ENCODE data around the gene SHISA7. TPM values are rescaled to one million over a fixed set of nuclear protein-coding genes. Genes with fewer than 3 reads are reported as not detected.
A peak's percentile ranks its signal among the peaks of the same experiment; 100 is the strongest.

Gene SHISA7
- polyA plus RNA-seq, 3 donors = 0.01 TPM; not detected in 2

DNA sequence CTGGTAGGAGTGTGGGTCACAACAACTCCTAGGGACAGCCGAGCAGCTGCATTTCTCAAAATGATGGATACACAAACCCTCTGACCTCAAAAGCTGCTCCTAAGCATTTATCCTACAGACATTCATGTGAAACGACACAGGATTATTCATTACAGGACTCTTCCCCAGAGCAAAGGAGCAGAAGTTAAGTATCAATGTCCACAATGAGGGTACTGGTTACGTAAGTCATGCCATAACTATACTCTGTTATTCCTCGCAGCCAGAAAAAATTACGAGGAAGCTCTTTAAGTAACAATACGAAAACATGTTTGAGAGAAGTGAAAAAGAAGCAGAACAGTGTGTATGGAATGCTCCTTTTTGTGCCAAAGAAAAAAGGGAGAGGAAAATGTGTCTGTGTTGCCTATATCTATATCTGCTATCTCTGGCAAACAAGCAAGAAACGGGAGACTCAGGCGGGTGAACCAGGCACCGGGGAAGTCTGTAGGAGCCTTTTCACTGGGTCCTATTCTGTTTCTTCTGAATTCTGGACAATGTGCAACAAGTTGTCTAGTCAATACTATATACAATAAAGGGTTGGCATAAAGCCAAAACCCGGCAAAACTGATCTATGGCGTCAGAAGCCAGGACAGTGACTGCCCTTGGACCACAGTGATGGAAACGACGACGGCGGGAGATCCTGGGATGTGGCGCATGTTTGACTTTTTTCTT, 17.0 kb upstream of the SHISA7 start:
- peaks cover 0 to 3% (median 3%) of the 10 kb centered on the region in 3 donors for H3K27me3 Mint-ChIP-seq (ENCODE audit: low read depth in 3 of 3)
- H3K4me2 ChIP-seq (replicated peaks; ENCODE audit: extremely low read depth, low read length, poor library complexity, severe bottlenecking) = no peak overlapping the region
- H3K4me3 ChIP-seq (replicated peaks in 1 of 3; ENCODE audit: low read depth in 2 of 3, low read length in 3 of 3) = no peak overlapping the region
- peak overlapping the region in 1 of 2 donors; percentile 87 for H3K4me3 Mint-ChIP-seq
- H3K79me2 ChIP-seq (ENCODE audit: insufficient read depth, low read length) = no peaks in the 10 kb centered on the region
- peaks cover 18% of the 10 kb centered on the region for H3K4me1 Mint-ChIP-seq
- H3K9me3 ChIP-seq (replicated peaks in 1 of 2; ENCODE audit: control insufficient read depth in 1 of 2, insufficient read depth in 1 of 2, low read length in 2 of 2) = no peaks in the 10 kb centered on the region
- no peaks in the 10 kb centered on the region for H3K27me3 ChIP-seq (ENCODE audit: control insufficient read depth in 2 of 2, insufficient read depth in 2 of 2, low read length in 2 of 2)
- H3K9me3 Mint-ChIP-seq = peaks cover 0 to 3% (median 0%) of the 10 kb centered on the region in 7 donors
- WGBS (ENCODE audit: insufficient coverage) = 72% methylated on average over 2 of the region's 16 CpGs
- H3K27ac Mint-ChIP-seq = peak overlapping the region in 4 of 7 donors; percentile 23 to 80 (median 52)
- peaks cover 0 to 5% of the 10 kb centered on the region in 2 donors for H3K36me3 ChIP-seq (replicated peaks in 1 of 2; ENCODE audit: control insufficient read depth in 1 of 2, insufficient read depth in 2 of 2, low read length in 2 of 2)
- peaks cover 1 to 17% of the 10 kb centered on the region in 2 donors for H3K36me3 Mint-ChIP-seq
- intact Hi-C loops (cut with micrococcal nuclease) = loop anchor here (2.0 to 10.0 kb wide), 3 partner anchors 51 to 315 kb away; partner anchors contain the start of gene TNNT1 (in 1 of the 2)
- no peak for DNase-seq
- H2AFZ ChIP-seq (ENCODE audit: insufficient read depth, low read depth, low read length, poor library complexity, severe bottlenecking) = no peak overlapping the region
- H3K27ac ChIP-seq (ENCODE audit: low read depth in 1 of 2, low read length in 2 of 2) = no peak overlapping the region
- H3K4me1 ChIP-seq (ENCODE audit: control insufficient read depth in 1 of 2, insufficient read depth in 2 of 2, low read length in 2 of 2) = peaks cover 15 to 24% of the 10 kb centered on the region in 2 donors
- H3K9ac ChIP-seq (ENCODE audit: insufficient read depth, low read length, poor library complexity, severe bottlenecking) = no peak overlapping the region
- TF ChIP-seq, protein P1, sequence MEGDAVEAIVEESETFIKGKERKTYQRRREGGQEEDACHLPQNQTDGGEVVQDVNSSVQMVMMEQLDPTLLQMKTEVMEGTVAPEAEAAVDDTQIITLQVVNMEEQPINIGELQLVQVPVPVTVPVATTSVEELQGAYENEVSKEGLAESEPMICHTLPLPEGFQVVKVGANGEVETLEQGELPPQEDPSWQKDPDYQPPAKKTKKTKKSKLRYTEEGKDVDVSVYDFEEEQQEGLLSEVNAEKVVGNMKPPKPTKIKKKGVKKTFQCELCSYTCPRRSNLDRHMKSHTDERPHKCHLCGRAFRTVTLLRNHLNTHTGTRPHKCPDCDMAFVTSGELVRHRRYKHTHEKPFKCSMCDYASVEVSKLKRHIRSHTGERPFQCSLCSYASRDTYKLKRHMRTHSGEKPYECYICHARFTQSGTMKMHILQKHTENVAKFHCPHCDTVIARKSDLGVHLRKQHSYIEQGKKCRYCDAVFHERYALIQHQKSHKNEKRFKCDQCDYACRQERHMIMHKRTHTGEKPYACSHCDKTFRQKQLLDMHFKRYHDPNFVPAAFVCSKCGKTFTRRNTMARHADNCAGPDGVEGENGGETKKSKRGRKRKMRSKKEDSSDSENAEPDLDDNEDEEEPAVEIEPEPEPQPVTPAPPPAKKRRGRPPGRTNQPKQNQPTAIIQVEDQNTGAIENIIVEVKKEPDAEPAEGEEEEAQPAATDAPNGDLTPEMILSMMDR (IDR thresholded peaks at IDR 0.05) = no peak
- H4K20me1 ChIP-seq (ENCODE audit: insufficient read depth, low read length) = peaks cover 2% of the 10 kb centered on the region

DNA sequence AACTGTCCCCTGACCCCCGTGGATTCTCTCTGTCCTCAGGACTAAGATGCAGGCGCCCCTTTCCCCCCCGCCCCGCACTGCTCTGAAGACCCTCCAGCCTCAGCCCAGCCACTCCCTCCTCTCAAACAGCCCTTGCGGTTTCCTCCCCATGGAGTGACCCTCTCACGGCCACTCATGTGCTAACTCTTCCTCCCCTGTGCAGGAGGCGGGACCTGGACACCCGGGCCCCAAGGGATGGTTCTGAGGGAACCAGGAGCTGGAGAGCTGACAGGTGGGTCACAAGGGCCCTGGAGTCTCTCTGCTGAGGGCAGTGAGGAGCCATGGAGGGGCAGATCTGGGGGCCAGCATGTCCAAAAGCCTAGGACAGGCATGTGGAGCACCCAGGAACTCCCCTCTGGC, 16.4 kb upstream of the SHISA7 start:
- H3K4me2 ChIP-seq (replicated peaks; ENCODE audit: extremely low read depth, low read length, poor library complexity, severe bottlenecking) = no peak overlapping the region

More for the DNA sequence above, 16.4 kb upstream of the SHISA7 start:
- H3K27me3 Mint-ChIP-seq (ENCODE audit: low read depth in 3 of 3) = peaks cover 0 to 3% (median 0%) of the 10 kb centered on the region in 3 donors
- peaks cover 4 to 17% of the 10 kb centered on the region in 2 donors for H3K36me3 Mint-ChIP-seq
- H3K27ac Mint-ChIP-seq = peak overlapping the region in 1 of 7 donors; percentile 31
- intact Hi-C loops (cut with micrococcal nuclease) = loop anchor here (10.0 kb wide), 2 partner anchors 165 to 315 kb away; partner anchors contain the start of gene TNNT1 (in 1 of the 2)
- Histone ChIP-seq H3K4me3 (replicated peaks in 1 of 3; ENCODE audit: low read depth in 2 of 3, low read length in 3 of 3) (no peak overlapping the region), H3K9me3 (replicated peaks in 1 of 2; ENCODE audit: control insufficient read depth in 1 of 2, insufficient read depth in 1 of 2, low read length in 2 of 2) (no peaks in the 10 kb centered on the region), H3K9ac (ENCODE audit: insufficient read depth, low read length, poor library complexity, severe bottlenecking) (no peak overlapping the region), H3K79me2 (ENCODE audit: insufficient read depth, low read length) (no peaks in the 10 kb centered on the region), H3K4me1 (ENCODE audit: control insufficient read depth in 1 of 2, insufficient read depth in 2 of 2, low read length in 2 of 2) (peaks cover 15 to 24% of the 10 kb centered on the region in 2 donors), H3K27me3 (ENCODE audit: control insufficient read depth in 2 of 2, insufficient read depth in 2 of 2, low read length in 2 of 2) (no peaks in the 10 kb centered on the region), H4K20me1 (ENCODE audit: insufficient read depth, low read length) (peaks cover 3% of the 10 kb centered on the region), H3K36me3 (replicated peaks in 1 of 2; ENCODE audit: control insufficient read depth in 1 of 2, insufficient read depth in 2 of 2, low read length in 2 of 2) (peaks cover 0 to 5% of the 10 kb centered on the region in 2 donors), H3K27ac (ENCODE audit: low read depth in 1 of 2, low read length in 2 of 2) (no peak overlapping the region), H2AFZ (ENCODE audit: insufficient read depth, low read depth, low read length, poor library complexity, severe bottlenecking) (no peak overlapping the region)
- 76% methylated on average over 4 of the region's 8 CpGs for WGBS (ENCODE audit: insufficient coverage)
- no peak for DNase-seq
- TF ChIP-seq, protein P1 (IDR thresholded peaks at IDR 0.05) = no peak
- H3K9me3 Mint-ChIP-seq = peaks cover 0 to 3% (median 0%) of the 10 kb centered on the region in 7 donors
- peaks cover 18% of the 10 kb centered on the region for H3K4me1 Mint-ChIP-seq
- H3K4me3 Mint-ChIP-seq = no peak overlapping the region

Measured in CD14-positive monocyte (primary cell).